Prostate gland (tissue), 2 donors: Measurements from ENCODE around the gene CSPG4. TPM values are rescaled to one million over a fixed set of nuclear protein-coding genes. Genes with fewer than 3 reads are reported as not detected.
A peak's percentile ranks its signal among the peaks of the same experiment; 100 is the strongest.
"Not testable (repeated sequence)": the region's sequence is repeated elsewhere in the genome, so short reads cannot be mapped to it uniquely, and the experiment has no call there.

Experiments used
- DNase-seq: peaks from one replicate; pipeline ENCODE4 v3.0.0-alpha.2; 2019; ENCODE audit warnings: low spot score
- H3K27ac ChIP-seq, 2 donors: fragments of 200-600 bp; sonication (generic); 2 replicates each; pipeline ENCODE4 v1.5.1; 2017 to 2019
- H3K27me3 ChIP-seq: fragments of 200-600 bp; sonication (generic); replicated peaks from 2 replicates; pipeline ENCODE4 v1.5.1; 2019; ENCODE audit not compliant: insufficient read depth
- H3K36me3 ChIP-seq, 2 donors: fragments of 200-600 bp; sonication (generic); 1 replicate in 1 of 2; 2 replicates in 1 of 2; pipeline versions ENCODE4 v1.5.1 to v1.8.1; 2017 to 2019
- H3K4me1 ChIP-seq: fragments of 200-600 bp; sonication (generic); replicated peaks from 2 replicates; pipeline ENCODE4 v1.5.1; 2019
- H3K4me3 ChIP-seq, 2 donors: fragments of 200-600 bp; sonication (generic); 2 replicates each; pipeline ENCODE4 v1.5.1; 2017 to 2019
- H3K9me3 ChIP-seq: fragments of 200-600 bp; sonication (generic); 2 replicates; pipeline ENCODE4 v1.5.1; 2017
- POLR2A ChIP-seq: fragments of 450-650 bp; IDR thresholded peaks from one replicate; pipeline ENCODE4 v1.6.1; 2016; ENCODE audit warnings: antibody characterized with exemption, mild to moderate bottlenecking
- POLR2AphosphoS5 ChIP-seq: sonication (generic); formaldehyde crosslinking; IDR thresholded peaks from one replicate; pipeline ENCODE4 v1.6.1; 2017; ENCODE audit warnings: antibody characterized with exemption
- WGBS: methylation state at CpG from one replicate; pipeline ENCODE4 v1.1.5; 2018; 5-methylcytosine and 5-hydroxymethylcytosine counted together
- intact Hi-C: fragments of 100-400 bp; cut with DNase I; formaldehyde crosslinking; loops from one replicate; pipeline ENCODE4 v1.14.2; 2022
- total RNA-seq, 2 donors: library from RNA; depleted of rRNA; stranded (reverse); fragments of >200 nt; gene quantifications; one replicate each; pipeline ENCODE4 v1.1.0, GENCODE V29; 2016
- TF ChIP-seq, protein P1 (sequence below), 4 experiments: fragments of 200-600 bp in 2 of 4; fragments of 450-650 bp in 2 of 4; sonication (generic) in 2 of 4; IDR thresholded peaks; 1 replicate in 3 of 4; 2 replicates in 1 of 4; pipeline ENCODE4 v1.5.1; 2016 to 2019; ENCODE audit warnings: antibody characterized with exemption in 4 of 4, mild to moderate bottlenecking in 2 of 4, moderate library complexity in 2 of 4

The CSPG4 gene
- total RNA-seq, 2 donors from 2014 or later = 14.3 to 29.4 TPM

DNA sequence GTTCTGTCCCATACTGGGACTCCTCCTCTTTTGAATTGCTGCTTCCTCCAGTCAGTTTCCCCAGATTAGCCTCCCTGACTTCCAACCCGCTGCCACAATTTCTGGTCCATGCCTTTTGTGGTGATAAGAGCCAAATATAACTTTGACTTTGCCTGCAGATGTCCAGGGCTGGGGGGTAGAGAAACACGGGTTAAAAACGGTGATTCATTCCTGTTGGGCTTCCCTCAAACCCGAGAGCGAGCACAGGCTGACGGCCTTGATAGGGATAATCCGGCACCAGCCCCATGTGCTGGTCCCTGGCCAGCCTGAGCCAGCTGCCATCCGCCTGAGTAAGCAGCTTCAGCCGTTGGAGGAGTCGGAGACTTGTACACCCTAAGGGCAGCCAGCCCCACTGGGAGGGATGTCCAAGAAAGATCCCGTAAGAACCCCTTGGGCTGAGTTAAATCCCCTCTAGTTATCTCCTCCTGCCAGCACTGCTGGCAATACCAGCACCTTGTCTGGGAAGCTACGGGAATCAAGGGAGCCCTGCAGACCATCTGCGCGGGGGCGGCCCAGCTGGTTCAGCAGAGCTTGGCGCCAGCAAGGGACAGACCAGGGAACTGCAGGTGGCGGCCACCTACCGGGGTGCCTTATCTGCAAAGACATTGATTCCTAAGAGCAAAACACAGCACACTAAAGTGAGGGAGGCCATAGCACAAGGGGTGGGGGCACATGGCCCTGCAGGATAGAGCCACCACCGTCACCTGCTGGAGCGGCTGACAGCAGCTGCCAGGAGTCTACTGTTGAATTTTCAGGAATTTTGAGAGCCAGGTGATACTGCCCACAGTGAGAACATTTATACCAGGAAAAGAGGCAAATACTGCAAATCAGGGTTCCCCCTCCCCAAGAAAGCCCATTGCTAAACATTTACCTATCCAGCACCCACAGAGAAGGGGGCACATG lies 18.1 kb downstream of the CSPG4 start:
- H3K9me3 ChIP-seq = no peaks in the 10 kb centered on the region
- H3K27me3 ChIP-seq = no peaks in the 10 kb centered on the region
- peak overlapping the region; percentile 66 to 73 for H3K27ac ChIP-seq
- intact Hi-C loops = no loop called here
- no peak overlapping the region for H3K4me3 ChIP-seq
- WGBS = 9% methylated on average over 20 of the region's 20 CpGs
- no peaks in the 10 kb centered on the region for H3K36me3 ChIP-seq
- DNase-seq = peak; percentile 50
- TF ChIP-seq POLR2AphosphoS5 = peak; percentile 59
- TF ChIP-seq, protein P1, sequence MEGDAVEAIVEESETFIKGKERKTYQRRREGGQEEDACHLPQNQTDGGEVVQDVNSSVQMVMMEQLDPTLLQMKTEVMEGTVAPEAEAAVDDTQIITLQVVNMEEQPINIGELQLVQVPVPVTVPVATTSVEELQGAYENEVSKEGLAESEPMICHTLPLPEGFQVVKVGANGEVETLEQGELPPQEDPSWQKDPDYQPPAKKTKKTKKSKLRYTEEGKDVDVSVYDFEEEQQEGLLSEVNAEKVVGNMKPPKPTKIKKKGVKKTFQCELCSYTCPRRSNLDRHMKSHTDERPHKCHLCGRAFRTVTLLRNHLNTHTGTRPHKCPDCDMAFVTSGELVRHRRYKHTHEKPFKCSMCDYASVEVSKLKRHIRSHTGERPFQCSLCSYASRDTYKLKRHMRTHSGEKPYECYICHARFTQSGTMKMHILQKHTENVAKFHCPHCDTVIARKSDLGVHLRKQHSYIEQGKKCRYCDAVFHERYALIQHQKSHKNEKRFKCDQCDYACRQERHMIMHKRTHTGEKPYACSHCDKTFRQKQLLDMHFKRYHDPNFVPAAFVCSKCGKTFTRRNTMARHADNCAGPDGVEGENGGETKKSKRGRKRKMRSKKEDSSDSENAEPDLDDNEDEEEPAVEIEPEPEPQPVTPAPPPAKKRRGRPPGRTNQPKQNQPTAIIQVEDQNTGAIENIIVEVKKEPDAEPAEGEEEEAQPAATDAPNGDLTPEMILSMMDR (IDR thresholded peaks at IDR 0.05) = peak in 2 of 4 experiments; percentile 38 to 52
- TF ChIP-seq POLR2A = no peak
- H3K4me1 ChIP-seq = peaks cover 12% of the 10 kb centered on the region

DNA sequence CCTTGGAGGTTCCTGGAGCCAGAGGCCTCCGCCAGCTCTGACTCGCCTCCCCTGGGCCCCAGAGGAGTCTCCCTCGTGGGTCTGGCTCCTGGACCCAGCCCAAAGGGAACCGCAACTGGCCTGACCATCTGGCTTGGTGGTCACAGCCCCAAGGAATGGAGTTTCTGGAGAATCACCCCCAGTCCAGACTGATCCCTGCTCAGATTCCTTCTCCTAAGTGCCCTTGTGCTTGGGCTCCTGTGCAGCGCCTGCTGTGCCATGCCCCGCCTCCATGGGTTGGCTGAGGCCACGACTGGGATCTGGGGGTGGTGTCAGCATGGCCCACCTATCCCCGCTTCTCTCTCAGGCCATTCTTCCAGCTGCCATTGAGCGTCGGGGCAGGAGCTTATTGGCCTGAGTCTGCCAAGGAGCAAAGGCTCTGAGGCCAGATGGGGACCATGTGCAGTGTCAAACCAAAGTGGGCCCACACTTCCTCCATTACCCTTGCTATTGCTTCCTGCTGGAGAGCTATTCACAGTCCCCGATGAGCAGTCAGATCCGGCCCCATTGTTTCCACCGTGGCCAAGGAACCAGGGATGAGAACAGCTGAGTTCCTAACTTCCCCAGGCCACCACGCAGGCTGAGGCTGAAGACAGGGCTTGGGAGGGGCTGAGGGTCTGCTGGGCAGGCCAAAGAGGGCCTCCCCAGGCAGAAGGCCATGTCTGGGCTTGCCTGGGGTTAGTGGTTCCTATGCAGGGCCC lies 19.0 kb downstream of the CSPG4 start:
- Histone ChIP-seq H3K27ac (peak overlapping the region; percentile 66 to 73), H3K27me3 (no peaks in the 10 kb centered on the region), H3K4me1 (peaks cover 12% of the 10 kb centered on the region), H3K9me3 (no peaks in the 10 kb centered on the region), H3K36me3 (no peaks in the 10 kb centered on the region), H3K4me3 (no peak overlapping the region)
- WGBS = 41% methylated on average over 14 of the region's 14 CpGs
- DNase-seq = no peak
- no peak for TF ChIP-seq POLR2AphosphoS5
- intact Hi-C loops = no loop called here

DNA sequence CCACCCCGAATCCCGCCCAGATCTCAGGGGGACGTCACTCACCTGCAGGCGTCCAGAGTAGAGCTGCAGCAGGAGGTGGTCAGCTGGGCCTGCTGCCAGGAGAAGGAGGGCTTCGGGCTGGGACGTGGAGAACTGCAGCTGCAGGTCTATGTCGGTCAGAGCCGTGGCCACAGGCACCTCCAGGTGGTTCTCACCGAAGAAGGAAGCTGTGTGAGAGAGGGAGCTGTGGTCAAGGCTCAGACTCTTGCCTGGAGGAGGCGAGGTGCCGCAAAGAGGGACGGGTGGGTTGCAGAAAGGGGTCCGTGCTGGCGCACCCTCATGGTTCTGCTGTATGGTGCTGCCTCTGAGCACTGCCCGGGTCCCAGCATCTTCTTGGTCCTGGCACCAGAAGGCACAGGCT lies 19.6 kb downstream of the CSPG4 start:
- H3K4me3 ChIP-seq, H3K36me3 ChIP-seq, H3K9me3 ChIP-seq, intact Hi-C loops, H3K27me3 ChIP-seq, DNase-seq: not testable (repeated sequence)
- H3K4me1 ChIP-seq = peaks cover 12% of the 10 kb centered on the region
- H3K27ac ChIP-seq = peak overlapping the region; percentile 66 to 73
- 74% methylated on average over 11 of the region's 15 CpGs for WGBS

DNA sequence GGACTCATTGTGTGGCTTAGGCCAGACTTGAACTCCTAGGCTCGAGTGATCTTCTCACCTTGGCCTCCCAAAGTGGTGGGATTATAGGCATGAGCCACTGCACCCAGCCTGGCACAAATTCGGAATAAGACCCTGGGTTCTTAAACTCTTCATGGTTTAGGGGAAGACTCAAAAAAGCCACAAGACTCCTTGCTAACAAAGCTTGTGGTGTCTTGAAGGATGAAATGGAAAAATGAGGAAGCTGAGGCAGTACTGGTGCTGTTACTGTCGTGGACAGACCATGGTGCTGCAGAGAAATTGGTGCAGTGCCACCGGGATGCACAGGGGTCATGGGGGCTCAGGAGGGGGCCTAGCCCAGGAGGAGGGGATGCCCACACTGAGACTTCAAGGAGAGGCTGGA lies 20.3 kb downstream of the CSPG4 start:
- peaks cover 12% of the 10 kb centered on the region for H3K4me1 ChIP-seq
- intact Hi-C loops = not testable (repeated sequence)
- 81% methylated on average over 4 of the region's 4 CpGs for WGBS

DNA sequence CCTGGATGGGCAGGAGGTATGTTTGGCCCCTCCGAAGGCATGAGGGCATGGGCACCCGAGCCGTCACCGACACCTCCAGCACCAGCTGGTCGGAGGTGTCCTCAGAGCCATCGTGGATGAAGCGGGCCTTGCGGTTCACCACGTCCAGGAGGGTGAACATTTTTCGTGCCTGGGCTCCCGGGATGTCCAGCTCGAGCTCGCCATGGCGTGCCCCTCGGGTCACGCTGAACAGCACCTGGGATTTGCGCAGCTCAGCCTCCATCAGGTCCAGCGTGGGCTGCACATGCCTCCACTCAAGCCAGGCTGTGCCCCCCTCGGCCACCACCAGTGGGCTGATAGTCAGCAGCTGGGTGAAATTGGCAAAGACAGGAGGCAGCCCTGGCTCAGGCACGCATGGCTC lies 23.2 kb downstream of the CSPG4 start:
- H3K27ac ChIP-seq, H3K4me3 ChIP-seq, H3K36me3 ChIP-seq, H3K4me1 ChIP-seq, H3K27me3 ChIP-seq, DNase-seq, H3K9me3 ChIP-seq: not testable (repeated sequence)
- WGBS = 93% methylated on average over 17 of the region's 20 CpGs
- intact Hi-C loops = loop anchor here (5.0 kb wide), 2 partner anchors 43 to 113 kb away; no protein-coding TSS in a partner anchor

More for the DNA sequence above, 20.3 kb downstream of the CSPG4 start:
- H3K36me3 ChIP-seq, DNase-seq, H3K27ac ChIP-seq, H3K27me3 ChIP-seq, H3K9me3 ChIP-seq, H3K4me3 ChIP-seq: not testable (repeated sequence)

DNA sequence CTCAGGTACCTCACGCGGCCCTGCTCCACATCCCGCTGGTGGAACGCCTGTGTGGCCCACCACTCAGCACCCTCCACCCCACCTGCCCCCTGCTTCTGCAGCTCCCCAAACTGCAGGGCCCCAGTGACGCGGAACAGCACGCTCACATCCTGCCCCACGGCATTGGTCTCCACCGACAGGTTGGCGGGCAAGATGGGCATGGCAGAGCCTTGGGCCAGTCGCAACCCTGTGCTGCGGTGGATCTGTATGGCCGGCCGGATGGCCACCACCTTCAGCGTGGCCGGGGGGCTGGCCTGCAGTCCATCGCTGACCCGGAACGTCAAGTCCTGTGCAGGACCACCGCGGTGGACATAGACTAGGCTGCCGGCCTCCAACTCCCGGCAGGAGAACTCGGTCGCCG lies 23.8 kb downstream of the CSPG4 start:
- TF ChIP-seq POLR2A = no peak
- TF ChIP-seq, protein P1 (IDR thresholded peaks at IDR 0.05) = no peak
- no peak for TF ChIP-seq POLR2AphosphoS5
- WGBS = 92% methylated on average over 26 of the region's 26 CpGs
- no peak for DNase-seq
- no peaks in the 10 kb centered on the region for H3K4me1 ChIP-seq
- H3K27me3 ChIP-seq = no peaks in the 10 kb centered on the region
- no peaks in the 10 kb centered on the region for H3K9me3 ChIP-seq
- intact Hi-C loops = loop anchor here (5.0 kb wide), 2 partner anchors 43 to 113 kb away; no protein-coding TSS in a partner anchor
- no peaks in the 10 kb centered on the region for H3K36me3 ChIP-seq
- H3K27ac ChIP-seq = no peak overlapping the region
- H3K4me3 ChIP-seq = no peak overlapping the region
